Activated naive CD4-positive, alpha-beta T cell treated with anti-CD3 and anti-CD28 coated beads, Interleukin-2, amount 50 U/mL, for 72 hours (primary cell): ENCODE measurements around the gene KIR2DL1. TPM values are rescaled to one million over a fixed set of nuclear protein-coding genes. Genes with fewer than 3 reads are reported as not detected.
"Not testable (repeated sequence)": the region's sequence is repeated elsewhere in the genome, so short reads cannot be mapped to it uniquely, and the experiment has no call there.

Source experiments
- ATAC-seq, 2 donors: fragments of 150-1000 bp; cut with Tn5 transposase; 2 replicates each; pipeline ENCODE4 v1.10.0; 2021; ENCODE audit warnings: mild to moderate bottlenecking in 2 of 2, moderate library complexity in 2 of 2
- DNase-seq, 2 donors: peaks; one replicate each; pipeline ENCODE4 v3.0.0; 2021 to 2022; ENCODE audit warnings: low spot score in 2 of 2
- H3K27ac Mint-ChIP-seq, 2 donors: one replicate each; pipeline ENCODE4 v1.8.0; 2022; ENCODE audit warnings: mild to moderate bottlenecking in 2 of 2, mixed read lengths in 2 of 2
- H3K36me3 Mint-ChIP-seq, 2 donors: one replicate each; pipeline ENCODE4 v1.8.0; 2022; ENCODE audit warnings: mixed read lengths in 2 of 2
- H3K9me3 Mint-ChIP-seq, 2 donors: one replicate each; pipeline ENCODE4 v1.8.0; 2022; ENCODE audit warnings: mixed read lengths in 2 of 2
- total RNA-seq, 2 donors: library from RNA; stranded (reverse); gene quantifications; one replicate each; pipeline ENCODE4 v1.2.3, GENCODE V29; 2022

KIR2DL1 gene
- total RNA-seq, 2 donors from 2014 or later, result not detected

DNA sequence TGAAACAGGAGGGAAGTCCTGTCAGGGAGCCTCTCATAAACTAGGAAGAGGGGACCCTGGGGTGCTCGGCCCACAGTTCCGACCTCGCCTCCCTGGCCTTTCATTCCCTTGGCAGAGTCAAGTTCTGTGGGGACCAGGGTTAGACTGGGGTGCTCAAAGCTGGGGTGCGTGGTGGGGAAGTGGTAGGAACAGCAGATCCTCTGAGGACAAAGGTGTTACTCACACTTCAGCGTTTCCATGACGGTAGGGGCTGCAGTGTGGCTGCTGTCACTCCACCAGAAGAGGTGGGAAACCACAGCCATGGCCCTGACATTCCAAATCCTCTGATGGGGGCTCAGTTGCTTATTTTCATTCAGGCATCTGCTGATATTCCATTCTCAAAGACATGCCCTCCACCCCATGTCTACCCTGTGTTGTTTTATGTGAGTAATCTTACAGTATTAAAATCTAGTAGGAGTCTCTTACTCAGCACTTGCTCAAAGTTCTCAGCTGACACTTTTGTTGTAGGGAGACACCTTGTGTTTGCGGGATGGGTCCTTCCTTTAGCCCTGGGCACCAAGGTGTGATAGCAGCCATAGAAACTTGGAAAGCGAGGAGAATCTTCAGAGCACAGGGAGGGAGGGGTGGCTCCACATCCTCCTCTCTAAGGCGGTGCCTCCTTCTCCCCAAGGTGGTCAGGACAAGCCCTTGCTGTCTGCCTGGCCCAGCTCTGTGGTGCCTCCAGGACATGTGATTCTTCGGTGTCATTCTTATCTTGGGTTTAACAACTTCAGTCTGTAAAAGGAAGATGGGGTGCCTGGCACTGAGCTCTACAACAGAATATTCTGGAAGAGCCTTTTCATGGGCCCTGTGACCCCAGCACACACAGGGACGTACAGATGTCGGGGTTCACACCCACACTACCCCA, 13.1 kb upstream of the KIR2DL1 start:
- not testable (repeated sequence) for DNase-seq, H3K36me3 Mint-ChIP-seq, H3K9me3 Mint-ChIP-seq, H3K27ac Mint-ChIP-seq, ATAC-seq

DNA sequence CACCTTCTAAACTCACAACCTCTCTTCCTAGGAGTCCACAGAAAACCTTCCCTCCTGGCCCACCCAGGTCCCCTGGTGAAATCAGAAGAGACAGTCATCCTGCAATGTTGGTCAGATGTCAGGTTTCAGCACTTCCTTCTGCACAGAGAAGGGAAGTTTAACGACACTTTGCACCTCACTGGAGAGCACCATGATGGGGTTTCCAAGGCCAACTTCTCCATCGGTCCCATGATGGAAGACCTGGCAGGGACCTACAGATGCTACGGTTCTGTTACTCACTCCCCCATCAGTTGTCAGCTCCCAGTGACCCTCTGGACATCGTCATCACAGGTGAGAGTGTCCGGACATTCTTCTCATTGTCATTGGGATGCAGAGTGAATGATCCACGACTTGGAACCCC, 11.0 kb upstream of the KIR2DL1 start:
- H3K9me3 Mint-ChIP-seq, ATAC-seq, DNase-seq, H3K27ac Mint-ChIP-seq, H3K36me3 Mint-ChIP-seq: not testable (repeated sequence)

- not testable (repeated sequence) for DNase-seq, H3K36me3 Mint-ChIP-seq, H3K27ac Mint-ChIP-seq, H3K9me3 Mint-ChIP-seq, ATAC-seq
Observed at GRCh38 chr19:54764219-54764618, 5.4 kb upstream of the KIR2DL1 start.

DNA sequence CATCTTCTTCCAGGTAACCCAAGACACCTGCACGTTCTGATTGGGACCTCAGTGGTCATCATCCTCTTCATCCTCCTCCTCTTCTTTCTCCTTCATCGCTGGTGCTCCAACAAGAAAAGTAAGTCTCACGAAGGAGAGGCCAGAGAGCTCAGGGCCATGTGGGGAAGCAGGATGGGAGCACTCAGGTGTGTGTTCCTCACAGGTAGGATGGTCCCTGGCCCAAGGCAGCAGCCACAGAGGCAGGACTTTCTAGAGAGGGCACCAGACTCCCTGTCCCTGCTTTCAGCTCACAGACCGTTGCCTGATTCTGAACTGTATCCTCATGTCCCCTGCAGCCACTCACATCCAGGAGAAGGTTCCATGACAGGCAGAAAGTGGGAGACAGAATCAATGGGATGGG, 3.1 kb upstream of the KIR2DL1 start:
- DNase-seq, H3K36me3 Mint-ChIP-seq, H3K9me3 Mint-ChIP-seq, H3K27ac Mint-ChIP-seq, ATAC-seq: not testable (repeated sequence)

- not testable (repeated sequence) for H3K9me3 Mint-ChIP-seq, H3K36me3 Mint-ChIP-seq, ATAC-seq, H3K27ac Mint-ChIP-seq, DNase-seq
Observed at GRCh38 chr19:54770511-54770910, 918 bp downstream of the KIR2DL1 start.

- not testable (repeated sequence) for H3K36me3 Mint-ChIP-seq, ATAC-seq, H3K27ac Mint-ChIP-seq, DNase-seq, H3K9me3 Mint-ChIP-seq
Observed at GRCh38 chr19:54771018-54771960, 1.7 kb downstream of the KIR2DL1 start.

GRCh38 chr19:54772666-54773065, 3.1 kb downstream of the KIR2DL1 start:
- not testable (repeated sequence) for H3K9me3 Mint-ChIP-seq, DNase-seq, H3K36me3 Mint-ChIP-seq, ATAC-seq, H3K27ac Mint-ChIP-seq

DNA sequence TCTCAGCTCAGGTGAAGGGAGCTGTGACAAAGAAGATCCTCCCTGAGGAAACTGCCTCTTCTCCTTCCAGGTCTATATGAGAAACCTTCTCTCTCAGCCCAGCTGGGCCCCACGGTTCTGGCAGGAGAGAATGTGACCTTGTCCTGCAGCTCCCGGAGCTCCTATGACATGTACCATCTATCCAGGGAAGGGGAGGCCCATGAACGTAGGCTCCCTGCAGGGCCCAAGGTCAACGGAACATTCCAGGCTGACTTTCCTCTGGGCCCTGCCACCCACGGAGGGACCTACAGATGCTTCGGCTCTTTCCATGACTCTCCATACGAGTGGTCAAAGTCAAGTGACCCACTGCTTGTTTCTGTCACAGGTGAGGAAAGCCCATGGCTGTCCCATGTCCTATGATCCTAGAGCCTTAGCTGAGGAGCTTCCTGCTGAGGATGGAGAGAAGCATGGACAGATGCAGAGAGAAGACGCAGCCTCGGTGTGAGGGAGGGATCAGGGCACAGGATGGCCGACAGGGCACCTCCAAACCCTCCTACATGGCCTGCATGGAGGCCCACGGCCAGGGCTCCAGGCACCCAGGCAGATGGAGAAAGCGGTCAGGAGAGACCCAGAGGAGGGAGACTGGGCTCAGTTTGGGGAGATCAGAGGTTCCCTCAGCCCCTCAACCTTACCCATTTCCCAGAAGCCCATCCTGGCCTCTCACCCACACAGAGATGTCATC, 5.7 kb downstream of the KIR2DL1 start:
- not testable (repeated sequence) for H3K9me3 Mint-ChIP-seq, H3K27ac Mint-ChIP-seq, DNase-seq, H3K36me3 Mint-ChIP-seq, ATAC-seq

DNA sequence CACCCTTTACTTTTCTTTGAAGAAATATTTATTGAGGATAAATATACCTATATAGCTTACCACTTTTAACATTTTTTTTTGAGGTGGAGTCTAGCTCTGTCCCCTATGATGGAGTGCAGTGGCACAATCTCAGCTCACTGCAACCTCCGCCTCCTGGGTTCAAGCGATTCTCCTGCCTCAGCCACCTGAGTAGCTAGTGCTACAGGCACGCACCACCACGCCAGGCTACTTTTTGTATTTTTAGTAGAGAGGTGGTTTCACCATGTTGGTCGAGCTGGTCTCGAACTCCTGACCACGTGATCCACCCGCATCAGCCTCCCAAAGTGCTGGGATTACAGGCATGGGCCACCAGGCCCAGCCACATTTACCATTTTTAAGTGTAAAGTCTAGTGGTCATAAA, 6.2 kb downstream of the KIR2DL1 start:
- ATAC-seq, H3K27ac Mint-ChIP-seq, H3K36me3 Mint-ChIP-seq, DNase-seq, H3K9me3 Mint-ChIP-seq: not testable (repeated sequence)

DNA sequence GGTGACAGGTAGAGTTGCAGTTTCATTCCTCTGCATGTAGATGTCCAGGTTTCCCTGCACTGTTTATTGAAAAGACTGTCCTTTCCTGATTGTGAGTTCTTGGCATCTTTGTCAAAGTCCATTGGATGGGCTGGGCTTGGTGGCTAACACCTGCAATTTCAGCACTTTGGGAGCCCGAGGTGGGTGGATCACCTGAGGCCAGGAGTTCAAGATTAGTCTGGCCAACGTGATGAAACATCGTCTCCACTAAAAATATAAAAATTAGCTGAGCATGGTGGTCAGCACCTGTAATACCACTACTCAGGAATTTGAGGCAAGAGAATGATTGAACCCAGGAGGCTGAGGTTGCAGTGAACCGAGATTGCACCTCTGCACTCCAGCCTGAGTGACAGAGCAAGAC, 8.3 kb downstream of the KIR2DL1 start:
- not testable (repeated sequence) for H3K27ac Mint-ChIP-seq, ATAC-seq, DNase-seq, H3K9me3 Mint-ChIP-seq, H3K36me3 Mint-ChIP-seq

DNA sequence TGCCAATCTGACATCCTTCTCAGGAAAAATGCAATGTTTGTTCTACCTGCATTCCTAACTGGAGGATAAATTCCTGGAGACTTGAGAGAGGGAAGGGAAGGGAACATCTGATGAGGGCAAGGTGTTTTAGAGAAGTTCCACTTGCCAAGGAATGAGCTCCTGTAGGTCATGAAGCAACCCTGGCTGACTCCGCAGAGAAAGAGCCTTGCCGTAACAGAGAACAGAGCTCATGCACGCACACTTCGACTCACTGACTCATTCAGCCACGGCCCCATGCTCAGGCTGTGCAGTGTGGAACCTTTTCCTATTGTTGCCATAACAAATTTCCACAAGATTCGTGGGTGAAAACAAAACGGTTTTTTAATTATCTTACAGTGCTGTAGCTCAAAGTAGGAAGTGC, 9.3 kb downstream of the KIR2DL1 start:
- not testable (repeated sequence) for H3K27ac Mint-ChIP-seq, ATAC-seq, H3K36me3 Mint-ChIP-seq, DNase-seq
- H3K9me3 Mint-ChIP-seq, result peaks cover 0 to 14% of the 10 kb centered on the region in 2 donors

DNA sequence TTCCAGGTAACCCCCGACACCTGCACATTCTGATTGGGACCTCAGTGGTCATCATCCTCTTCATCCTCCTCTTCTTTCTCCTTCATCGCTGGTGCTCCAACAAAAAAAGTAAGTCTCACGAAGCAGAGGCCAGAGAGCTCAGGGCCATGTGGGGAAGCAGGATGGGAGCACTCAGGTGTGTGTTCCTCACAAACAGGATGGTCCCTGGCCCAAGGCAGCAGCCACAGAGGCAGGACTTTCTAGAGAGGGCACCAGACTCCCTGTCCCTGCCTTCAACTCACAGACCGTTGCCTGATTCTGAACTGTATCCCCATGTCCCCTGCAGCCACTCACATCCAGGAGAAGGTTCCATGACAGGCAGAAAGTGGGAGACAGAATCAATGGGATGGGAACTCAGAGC, 13.3 kb downstream of the KIR2DL1 start:
- DNase-seq, ATAC-seq, H3K27ac Mint-ChIP-seq, H3K36me3 Mint-ChIP-seq: not testable (repeated sequence)
- peaks cover 0 to 14% of the 10 kb centered on the region in 2 donors for H3K9me3 Mint-ChIP-seq

DNA sequence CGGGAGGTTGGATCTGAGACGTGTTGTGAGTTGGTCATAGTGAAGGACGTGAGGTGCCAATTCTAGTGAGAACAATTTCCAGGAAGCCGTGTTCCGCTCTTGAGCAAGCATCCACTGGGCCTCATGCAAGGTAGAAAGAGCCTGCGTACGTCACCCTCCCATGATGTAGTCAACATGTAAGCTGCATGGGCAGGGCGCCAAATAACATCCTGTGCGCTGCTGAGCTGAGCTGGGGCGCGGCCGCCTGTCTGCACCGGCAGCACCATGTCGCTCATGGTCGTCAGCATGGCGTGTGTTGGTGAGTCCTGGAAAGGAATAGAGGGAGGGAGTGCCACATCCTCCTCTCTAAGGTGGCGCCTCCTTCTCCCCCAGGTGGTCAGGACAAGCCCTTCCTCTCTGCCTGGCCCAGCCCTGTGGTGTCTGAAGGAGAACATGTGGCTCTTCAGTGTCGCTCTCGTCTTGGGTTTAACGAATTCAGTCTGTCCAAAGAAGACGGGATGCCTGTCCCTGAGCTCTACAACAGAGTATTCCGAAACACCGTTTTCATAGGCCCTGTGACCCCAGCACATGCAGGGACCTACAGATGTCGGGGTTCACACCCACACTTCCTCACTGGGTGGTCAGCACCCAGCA, 16.6 kb downstream of the KIR2DL1 start:
- not testable (repeated sequence) for H3K36me3 Mint-ChIP-seq, DNase-seq, H3K27ac Mint-ChIP-seq, ATAC-seq
- H3K9me3 Mint-ChIP-seq, result peaks cover 0 to 13% of the 10 kb centered on the region in 2 donors

GRCh38 chr19:54788154-54788553, 18.6 kb downstream of the KIR2DL1 start:
- H3K9me3 Mint-ChIP-seq, ATAC-seq, DNase-seq, H3K36me3 Mint-ChIP-seq, H3K27ac Mint-ChIP-seq: not testable (repeated sequence)

DNA sequence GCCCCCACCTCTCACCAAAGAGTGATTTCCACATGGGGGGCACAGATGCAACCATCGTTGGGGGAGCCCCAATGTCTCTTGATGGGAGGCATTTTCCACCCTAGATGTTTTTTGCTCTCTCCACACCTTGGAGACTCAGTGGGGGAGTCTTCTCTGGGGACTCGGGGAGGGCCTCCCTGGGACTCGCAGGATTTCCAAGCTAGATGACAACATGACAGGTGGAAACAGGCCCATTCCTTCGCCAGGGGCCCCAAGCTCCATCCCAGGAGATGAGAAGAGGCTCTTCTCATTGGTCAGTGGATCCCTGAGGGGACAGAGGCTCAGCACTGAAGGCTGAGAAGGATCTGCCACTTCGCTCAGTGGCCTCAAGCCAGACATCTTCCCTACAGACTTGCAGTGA, 21.1 kb downstream of the KIR2DL1 start:
- no peak for DNase-seq
- H3K9me3 Mint-ChIP-seq, result no peaks in the 10 kb centered on the region
- no peak overlapping the region for H3K27ac Mint-ChIP-seq
- H3K36me3 Mint-ChIP-seq, result no peaks in the 10 kb centered on the region
- no peak for ATAC-seq

DNA sequence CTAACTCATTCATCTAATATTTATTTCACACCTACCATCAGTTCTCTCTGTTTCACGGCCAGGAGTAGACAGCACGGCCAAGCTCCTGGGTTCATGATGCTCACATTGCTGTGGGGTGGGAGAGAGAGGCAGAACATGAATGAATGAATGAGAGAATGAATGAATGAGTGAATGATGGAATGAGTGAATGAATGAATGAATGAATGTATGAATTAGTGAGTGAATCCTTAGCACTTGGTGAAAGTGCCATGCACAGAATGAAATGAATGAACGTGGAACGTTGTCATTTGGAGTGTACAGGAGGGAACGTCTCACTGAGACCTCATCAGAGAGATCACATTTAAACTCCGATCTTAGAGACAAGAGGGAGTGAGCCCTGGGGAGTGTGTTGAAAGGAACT, 21.9 kb downstream of the KIR2DL1 start:
- ATAC-seq (no peak), DNase-seq (no peak)
- Mint-ChIP-seq H3K27ac (no peak overlapping the region), H3K36me3 (no peaks in the 10 kb centered on the region), H3K9me3 (no peaks in the 10 kb centered on the region)
